GM21515 (cell line): ENCODE measurements around the gene CBLB.

Source experiments
- ATAC-seq: cut with Tn5 transposase; IDR thresholded peaks from one replicate; pipeline ENCODE4 v1.9.1; 2021; ENCODE audit not compliant: unreplicated experiment

Gene CBLB

GRCh38 chr3:105847865-105848264 lies 20.9 kb downstream of the CBLB start:
- ATAC-seq: no peak

GRCh38 chr3:105847452-105847851 lies 21.4 kb downstream of the CBLB start:
- ATAC-seq: no peak

DNA sequence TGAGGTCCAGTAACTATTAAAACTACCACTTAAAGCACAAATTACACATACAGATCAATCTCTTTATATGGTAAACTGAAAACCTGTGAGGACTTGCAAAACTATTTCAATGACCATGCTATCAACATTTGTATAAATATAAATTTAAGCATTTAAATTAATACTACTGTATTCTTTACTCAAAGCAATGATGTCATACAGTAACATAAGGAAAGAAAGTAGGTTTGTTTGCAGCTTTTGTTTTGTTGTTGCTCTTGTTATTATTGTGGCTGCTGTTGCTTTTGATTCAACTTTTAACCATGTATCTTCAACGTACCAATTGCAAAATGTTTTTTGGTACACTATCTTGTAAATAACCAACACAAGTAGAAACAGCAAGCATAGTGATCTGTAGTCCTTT lies 22.0 kb downstream of the CBLB start:
- ATAC-seq: no peak

DNA sequence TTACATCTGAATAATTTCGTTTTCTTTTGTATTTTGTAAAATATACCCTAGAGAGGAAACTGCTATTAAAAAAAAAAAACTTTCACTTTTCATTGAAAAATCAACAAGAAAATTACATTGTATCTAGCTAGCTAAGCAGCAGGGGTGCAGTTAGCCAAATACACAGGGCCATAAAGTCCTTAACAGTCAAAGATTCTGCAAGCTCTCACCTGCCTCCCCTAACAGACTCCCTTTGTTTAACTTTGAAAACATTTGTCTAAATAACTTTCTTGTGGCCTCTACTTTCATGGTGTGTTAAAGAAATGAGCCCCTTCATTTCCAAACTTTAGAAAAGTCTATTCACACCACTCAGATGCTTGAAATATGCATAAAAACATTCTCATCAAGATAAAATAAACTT lies 23.3 kb downstream of the CBLB start:
- ATAC-seq: no peak

- ATAC-seq: no peak
These were observed 24.1 kb downstream of the CBLB start for GRCh38 chr3:105844704-105845103.

DNA sequence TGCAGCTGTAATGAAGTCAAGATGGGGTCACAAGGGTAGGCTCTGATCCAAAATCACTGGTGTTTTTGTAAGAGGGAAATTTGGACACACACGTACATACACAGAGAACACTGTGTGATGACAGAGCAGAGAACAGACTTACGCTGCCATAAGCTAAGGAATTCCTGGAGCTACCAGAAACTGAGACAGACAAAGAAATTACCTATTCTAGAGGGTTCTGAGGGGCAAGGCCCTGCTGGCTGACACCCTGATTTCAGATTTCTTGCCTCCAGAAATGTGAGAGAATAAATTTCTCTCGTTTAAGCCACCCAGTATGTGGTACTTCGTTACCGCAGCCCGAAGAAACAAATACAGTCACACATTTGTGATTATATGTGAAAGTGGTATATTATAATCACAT lies 24.8 kb downstream of the CBLB start:
- no peak for ATAC-seq

DNA sequence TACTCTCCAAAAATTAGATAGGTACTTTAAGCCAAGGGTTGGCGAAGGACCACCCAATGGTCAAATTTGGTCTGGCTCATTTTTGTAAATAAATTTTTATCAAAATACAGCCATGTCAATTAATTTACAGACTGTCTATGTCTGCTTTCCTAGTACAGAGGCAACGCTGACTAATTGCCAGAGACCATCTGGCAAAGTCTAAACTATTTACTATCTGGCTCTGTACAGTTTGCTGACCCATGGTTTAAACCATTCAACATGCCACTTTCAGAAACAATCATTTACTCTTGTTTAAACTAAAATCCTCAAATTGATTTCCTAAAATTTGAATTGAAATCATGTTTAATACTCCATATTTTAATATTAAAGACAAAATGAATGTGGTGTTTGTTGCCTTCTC lies 25.9 kb downstream of the CBLB start:
- ATAC-seq: no peak

DNA sequence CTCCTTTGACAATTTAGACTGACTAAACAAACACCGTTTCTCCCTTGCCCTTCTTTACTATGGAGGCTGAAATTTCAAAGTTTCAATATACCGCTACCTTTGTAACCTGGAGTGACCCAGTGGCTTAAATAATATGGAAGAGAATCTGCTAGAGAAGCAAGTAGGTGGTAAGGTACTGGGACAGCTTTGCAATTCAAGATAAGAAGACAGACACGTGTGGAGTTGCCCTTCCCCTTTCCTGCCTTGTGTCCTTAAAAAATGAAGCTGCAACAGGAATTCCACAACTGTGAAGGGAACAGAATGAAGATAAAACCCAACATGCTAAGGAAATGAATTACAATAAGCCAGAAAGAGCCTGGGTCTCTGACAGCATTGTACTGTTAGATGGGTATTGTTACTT lies 26.4 kb downstream of the CBLB start:
- no peak for ATAC-seq

DNA sequence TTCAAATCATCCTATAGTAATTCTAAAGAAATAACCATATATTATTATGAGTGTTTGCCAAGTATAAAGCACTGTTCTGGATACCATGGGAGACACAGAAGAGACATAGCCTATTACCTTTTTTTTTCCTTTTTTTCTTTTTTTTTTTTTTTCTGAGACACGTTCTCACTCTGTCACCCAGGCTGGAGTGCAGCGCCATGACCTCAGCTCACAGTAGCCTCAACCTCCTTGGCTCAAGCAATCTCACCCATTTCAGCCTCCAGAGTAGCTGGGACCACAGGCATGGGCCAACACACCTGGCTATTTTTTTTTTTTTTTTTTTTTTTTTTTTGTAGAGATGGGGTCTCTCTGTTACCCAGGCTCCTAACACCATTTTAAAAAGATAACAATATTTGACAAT lies 30.9 kb downstream of the CBLB start:
- no peak for ATAC-seq

DNA sequence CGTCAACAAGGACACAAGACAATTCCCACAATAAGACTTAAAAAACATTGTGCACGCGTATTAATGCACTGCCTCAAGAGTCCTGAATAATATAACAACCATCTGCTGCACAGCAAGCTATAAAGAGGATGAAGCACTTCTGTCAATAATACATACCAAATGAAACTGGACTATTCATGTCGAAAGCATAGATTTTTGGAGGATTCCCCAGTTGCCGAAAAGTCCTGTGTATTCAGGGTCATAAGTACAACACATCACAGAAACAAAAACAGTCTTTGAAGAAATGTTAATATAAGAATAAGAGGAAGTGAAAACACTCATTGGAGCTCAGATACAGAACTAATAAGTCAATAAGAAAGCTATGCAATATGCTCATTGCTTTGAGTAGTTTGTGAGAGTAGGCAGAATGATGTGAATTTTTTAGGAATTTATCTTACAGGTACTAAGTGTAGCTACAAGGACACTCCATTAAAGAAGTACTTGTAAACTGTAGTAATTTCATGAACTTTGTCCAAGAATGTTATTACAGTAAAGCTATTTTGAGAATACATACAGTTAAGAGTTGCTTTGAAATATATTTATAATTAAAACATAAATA lies 31.6 kb downstream of the CBLB start:
- ATAC-seq: peak; percentile 94

GRCh38 chr3:105836533-105836932 lies 32.3 kb downstream of the CBLB start:
- ATAC-seq: peak; percentile 56

- no peak for ATAC-seq
These were observed 33.2 kb downstream of the CBLB start for GRCh38 chr3:105835606-105836005.

GRCh38 chr3:105834768-105835167 lies 34.0 kb downstream of the CBLB start:
- ATAC-seq: no peak

GRCh38 chr3:105832644-105833043 lies 36.2 kb downstream of the CBLB start:
- no peak for ATAC-seq

GRCh38 chr3:105830836-105831235 lies 38.0 kb downstream of the CBLB start:
- ATAC-seq: no peak

DNA sequence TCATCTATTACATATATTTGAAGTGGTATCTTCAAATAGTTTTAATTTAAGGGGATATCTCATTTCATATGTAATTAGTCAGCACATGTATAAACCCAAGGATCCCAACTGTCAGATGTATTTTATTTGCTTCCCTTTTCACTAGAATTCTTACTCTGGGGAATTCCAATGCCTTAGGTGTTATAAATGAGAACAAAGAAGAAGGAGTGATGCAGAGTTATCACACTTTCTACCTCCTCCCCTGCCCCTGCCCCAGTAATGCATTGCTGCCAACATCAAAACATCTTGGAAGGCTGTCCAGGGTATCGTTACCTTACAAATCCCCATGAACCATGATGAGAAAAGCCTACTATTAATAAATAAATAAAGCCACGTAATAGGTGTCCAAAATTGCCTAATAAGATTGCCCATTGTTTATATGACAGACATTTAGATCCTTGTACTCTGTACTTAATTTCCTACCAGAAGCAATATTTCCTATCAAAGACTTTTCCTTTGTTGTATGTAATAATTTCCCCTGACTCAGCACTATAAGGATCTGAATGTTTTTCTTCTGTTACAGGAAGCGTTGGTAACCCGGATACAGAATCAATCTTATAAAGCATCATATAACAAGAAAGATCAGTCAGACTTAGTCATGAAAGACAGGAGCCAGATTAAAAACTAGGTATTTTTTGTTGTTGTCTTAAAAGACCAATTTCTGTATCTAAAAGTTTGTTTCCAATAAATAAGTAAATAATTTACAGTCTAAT lies 38.8 kb downstream of the CBLB start:
- ATAC-seq: no peak

DNA sequence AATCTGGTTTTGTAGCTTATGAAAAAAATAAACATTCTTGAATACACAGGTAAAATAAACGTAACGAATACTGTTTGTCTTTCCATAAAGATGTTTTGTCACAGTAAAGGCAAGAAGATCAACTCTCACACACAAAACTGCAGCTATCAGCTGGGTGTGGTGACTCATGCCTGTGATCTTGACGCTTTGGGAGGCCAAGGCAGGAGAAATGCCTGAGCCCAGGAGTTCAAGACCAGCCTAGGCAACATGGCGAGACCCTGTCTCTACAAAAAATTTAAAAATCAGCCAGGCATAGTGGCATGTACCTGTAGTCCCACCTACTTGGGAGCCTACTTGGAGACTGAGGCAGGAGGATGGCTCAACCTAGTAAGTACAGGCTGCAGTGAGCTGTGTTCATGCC lies 39.6 kb downstream of the CBLB start:
- no peak for ATAC-seq

- ATAC-seq: no peak
These were observed 40.1 kb downstream of the CBLB start for GRCh38 chr3:105828703-105829102.

- ATAC-seq: no peak
These were observed 40.9 kb downstream of the CBLB start for GRCh38 chr3:105827959-105828358.

DNA sequence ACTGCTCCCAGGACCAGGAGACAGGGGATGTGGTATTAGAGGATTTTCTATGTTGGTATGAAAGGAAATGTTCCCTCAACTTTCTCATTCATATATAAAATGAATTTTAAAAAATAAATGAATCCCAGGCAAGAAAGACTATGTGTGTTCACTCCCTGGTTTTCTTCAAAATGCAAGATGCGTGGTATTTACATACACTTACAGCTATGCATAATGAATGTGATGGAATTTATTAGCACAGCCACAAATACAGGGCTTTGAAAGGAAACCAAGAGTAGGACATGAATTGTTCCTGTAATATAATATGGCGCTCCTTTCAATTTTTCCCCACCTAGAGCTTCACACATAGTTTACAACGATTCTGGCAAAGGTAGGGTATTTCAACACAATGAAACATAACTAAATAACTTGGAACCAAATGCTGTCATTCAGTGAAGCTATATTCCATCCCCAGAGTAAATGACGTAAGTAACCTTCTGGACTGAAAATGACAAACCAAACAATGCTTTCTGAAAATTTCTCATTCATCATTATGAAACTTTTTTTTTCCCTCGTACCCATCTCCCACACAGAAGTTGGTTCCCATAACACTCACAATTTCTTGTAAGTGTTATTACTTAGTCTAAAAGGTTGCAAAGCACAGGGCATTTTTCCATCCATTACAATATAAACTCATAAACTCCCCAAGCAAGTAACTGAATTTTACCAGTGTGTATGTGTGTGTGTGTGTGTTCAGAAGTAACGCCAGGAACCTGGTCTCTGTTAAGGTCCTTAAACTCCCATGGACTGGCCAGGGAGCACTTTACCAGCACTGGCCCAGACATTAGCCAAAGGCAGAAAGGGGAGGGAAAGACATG lies 41.8 kb downstream of the CBLB start:
- no peak for ATAC-seq

DNA sequence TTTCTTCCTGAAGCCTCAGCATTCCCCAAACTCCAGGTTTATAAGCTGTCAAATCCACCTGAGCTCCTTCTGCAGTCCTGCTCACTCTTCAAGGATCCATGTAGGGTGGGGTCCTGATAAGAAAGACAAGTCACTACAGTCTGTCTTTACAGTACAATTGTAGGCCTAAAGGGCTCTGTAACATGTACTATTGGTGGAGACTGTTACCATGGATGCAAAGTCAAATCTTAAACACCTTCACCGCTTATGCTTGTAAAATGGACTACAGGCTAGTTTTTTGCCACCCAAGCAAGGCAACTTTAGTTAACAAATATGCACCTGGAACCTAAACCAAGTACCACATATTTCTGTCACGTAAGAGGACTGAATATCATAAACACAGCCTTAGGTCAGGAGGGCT lies 44.7 kb downstream of the CBLB start:
- ATAC-seq: no peak
